Activated T-helper 1 cell treated with anti-CD3 and anti-CD28 coated beads, Interleukin-12 subunit alpha, Interleukin-12 subunit beta, Interleukin-2, Interleukin-4 antibody, amounts not matched to agents 30 ng/mL and 10 ng/mL and 1 ng/mL, durations not matched to agents 14 hours and 24 hours and 36 hours (primary cell): Measurements from ENCODE around the gene HOXC5. TPM values are rescaled to one million over a fixed set of nuclear protein-coding genes. Genes with fewer than 3 reads are reported as not detected.
A peak's percentile ranks its signal among the peaks of the same experiment; 100 is the strongest.

Experiments
- DNase-seq: peaks from one replicate; pipeline ENCODE4 v3.0.0; 2021; ENCODE audit warnings: low spot score
- H3K27ac Mint-ChIP-seq: one replicate; pipeline ENCODE4 v1.8.0; 2021; ENCODE audit warnings: mild to moderate bottlenecking, mixed read lengths
- H3K27me3 Mint-ChIP-seq: one replicate; pipeline ENCODE4 v1.8.0; 2022; ENCODE audit warnings: mild to moderate bottlenecking, moderate library complexity, mixed read lengths; ENCODE audit not compliant: insufficient read depth
- H3K36me3 Mint-ChIP-seq: one replicate; pipeline ENCODE4 v1.8.0; 2021; ENCODE audit warnings: low read depth, mixed read lengths
- H3K4me1 Mint-ChIP-seq: one replicate; pipeline ENCODE4 v1.8.0; 2021; ENCODE audit warnings: low read depth, mixed read lengths
- H3K4me3 Mint-ChIP-seq: one replicate; pipeline ENCODE4 v1.8.0; 2021; ENCODE audit warnings: mild to moderate bottlenecking, moderate library complexity, mixed read lengths
- H3K9me3 Mint-ChIP-seq: one replicate; pipeline ENCODE4 v1.8.0; 2021; ENCODE audit warnings: mixed read lengths
- intact Hi-C: fragments of 100-400 bp; cut with micrococcal nuclease; formaldehyde crosslinking; loops from one replicate; pipeline ENCODE4 v1.15.1; 2024
- total RNA-seq: library from RNA; stranded (reverse); gene quantifications from 2 replicates; pipeline ENCODE4 v1.2.3, GENCODE V29; 2022

HOXC5 gene
- total RNA-seq, 1 donor from 2014 or later: not detected

DNA sequence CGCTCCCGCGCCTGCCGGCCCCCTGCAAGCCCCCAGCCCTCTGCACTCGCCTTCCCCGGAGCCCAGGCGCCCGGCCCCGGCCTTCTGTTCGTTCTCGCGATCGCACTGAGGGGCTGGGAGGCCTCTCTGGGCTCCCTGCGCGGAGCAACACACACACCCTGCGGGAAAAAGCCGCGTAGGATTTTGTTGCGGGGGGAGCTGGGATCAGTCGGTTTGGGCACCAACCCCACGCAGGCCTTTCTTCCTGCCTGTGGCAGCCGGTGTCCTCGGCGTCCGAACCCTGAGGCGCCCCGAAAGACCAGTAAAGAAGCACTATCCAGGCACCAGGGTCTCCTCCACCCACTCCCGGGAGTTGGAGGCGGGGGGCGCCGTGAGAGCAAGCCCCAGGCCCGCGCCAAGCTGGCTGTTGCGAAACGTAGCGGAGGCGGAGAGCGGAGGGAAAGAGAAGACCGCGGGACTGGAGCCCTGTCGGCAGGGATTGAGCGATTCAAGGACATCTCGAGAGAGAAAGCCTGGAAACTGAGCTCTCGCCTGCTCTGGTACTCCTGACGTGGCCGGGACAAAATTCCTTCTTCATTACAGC is 1.9 kb upstream of the HOXC5 start:
- Mint-ChIP-seq H3K9me3 (no peaks in the 10 kb centered on the region), H3K36me3 (no peaks in the 10 kb centered on the region), H3K4me1 (peaks cover 24% of the 10 kb centered on the region), H3K27ac (no peak overlapping the region), H3K4me3 (no peak overlapping the region), H3K27me3 (peaks cover 82% of the 10 kb centered on the region)
- no peak for DNase-seq
- intact Hi-C loops: loop anchor here (5.0 kb wide), 1 partner anchor 34 kb away; no protein-coding TSS in a partner anchor

DNA sequence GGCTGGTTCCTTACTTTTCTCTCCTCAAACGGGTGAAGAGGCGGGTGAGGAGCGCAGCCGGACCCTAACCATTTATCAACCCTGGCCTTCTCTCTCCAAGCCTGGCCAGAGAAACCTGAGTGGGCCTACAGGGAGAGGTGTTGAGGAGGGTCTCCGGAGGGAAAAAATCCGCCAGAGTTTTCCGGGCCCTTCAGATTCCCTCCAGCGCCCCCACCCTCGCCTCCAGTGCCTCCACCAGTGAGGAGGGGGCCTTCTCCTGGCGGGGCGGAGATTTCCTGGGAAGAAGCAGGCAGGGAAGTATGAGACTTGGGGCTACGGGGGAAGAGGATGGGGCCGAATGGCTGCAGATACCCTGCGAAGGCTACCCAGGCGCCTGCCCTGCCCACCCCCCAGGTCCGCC is 1.4 kb upstream of the HOXC5 start:
- Mint-ChIP-seq H3K4me1 (peaks cover 24% of the 10 kb centered on the region), H3K27ac (no peak overlapping the region), H3K36me3 (no peaks in the 10 kb centered on the region), H3K27me3 (peaks cover 83% of the 10 kb centered on the region), H3K9me3 (no peaks in the 10 kb centered on the region), H3K4me3 (no peak overlapping the region)
- DNase-seq: no peak
- intact Hi-C loops: loop anchor here (5.0 kb wide), 1 partner anchor 34 kb away; no protein-coding TSS in a partner anchor

DNA sequence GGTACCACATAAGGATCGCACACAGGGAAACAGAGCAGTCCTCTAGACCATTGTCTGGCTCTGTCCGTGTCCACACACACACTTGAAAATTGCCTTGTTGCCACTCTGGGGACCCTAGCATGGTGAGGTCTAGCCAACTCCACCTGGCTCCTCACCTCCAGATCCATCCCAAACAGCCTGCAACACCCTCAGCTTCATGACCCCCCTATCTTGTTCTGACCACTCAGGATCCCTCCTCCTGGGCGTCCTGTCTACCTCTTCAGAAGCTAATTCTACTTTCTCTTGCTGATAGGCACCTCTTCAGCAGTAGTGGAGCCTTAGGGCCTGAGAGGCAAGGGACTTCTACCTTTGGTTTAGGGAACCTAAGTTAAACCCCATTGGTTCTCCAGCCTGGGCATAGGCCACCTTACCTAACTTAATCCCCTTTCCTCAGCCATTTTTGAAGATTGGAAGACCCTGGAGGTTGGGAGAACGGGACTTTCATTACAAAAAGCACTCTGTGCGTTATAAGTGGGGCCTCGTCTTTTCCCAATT is 697 bp upstream of the HOXC5 start:
- intact Hi-C loops: loop anchor here (1.0 to 5.0 kb wide), 6 partner anchors 13 to 169 kb away; no protein-coding TSS in a partner anchor
- no peak overlapping the region for H3K4me3 Mint-ChIP-seq
- H3K36me3 Mint-ChIP-seq: no peaks in the 10 kb centered on the region
- DNase-seq: no peak
- H3K27ac Mint-ChIP-seq: peak overlapping the region; percentile 10
- H3K9me3 Mint-ChIP-seq: no peaks in the 10 kb centered on the region
- H3K4me1 Mint-ChIP-seq: peaks cover 20% of the 10 kb centered on the region
- H3K27me3 Mint-ChIP-seq: peaks cover 79% of the 10 kb centered on the region

DNA sequence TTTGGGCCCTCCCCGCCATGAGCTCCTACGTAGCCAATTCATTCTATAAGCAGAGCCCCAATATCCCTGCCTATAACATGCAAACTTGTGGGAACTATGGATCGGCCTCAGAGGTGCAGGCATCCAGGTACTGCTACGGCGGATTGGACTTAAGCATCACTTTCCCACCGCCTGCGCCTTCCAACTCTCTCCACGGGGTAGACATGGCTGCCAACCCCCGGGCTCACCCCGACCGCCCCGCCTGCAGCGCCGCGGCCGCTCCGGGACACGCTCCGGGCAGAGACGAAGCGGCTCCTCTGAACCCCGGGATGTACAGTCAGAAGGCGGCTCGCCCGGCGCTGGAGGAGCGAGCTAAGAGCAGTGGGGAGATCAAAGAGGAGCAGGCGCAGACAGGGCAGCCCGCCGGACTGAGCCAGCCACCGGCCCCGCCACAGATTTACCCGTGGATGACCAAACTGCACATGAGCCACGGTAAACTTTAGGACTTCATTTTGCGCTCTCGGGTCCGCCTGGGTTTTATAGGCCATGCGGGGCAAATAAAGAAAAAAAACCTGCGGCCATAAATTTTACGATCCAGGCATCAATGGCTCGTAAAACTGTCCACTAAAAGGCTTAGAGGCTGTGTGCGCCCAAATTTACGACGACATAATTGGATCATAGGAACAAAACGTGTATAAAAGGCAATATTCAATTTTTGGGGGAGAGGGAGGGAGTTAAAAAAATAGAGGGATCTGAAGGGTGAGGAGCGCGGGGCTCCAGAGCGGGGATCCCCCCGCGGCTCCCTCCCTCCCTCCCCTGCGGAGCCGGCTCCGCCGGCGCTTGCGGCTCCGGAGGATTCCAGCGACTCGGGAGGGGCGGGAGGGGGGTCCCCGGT is 493 bp downstream of the HOXC5 start:
- H3K36me3 Mint-ChIP-seq: no peaks in the 10 kb centered on the region

DNA sequence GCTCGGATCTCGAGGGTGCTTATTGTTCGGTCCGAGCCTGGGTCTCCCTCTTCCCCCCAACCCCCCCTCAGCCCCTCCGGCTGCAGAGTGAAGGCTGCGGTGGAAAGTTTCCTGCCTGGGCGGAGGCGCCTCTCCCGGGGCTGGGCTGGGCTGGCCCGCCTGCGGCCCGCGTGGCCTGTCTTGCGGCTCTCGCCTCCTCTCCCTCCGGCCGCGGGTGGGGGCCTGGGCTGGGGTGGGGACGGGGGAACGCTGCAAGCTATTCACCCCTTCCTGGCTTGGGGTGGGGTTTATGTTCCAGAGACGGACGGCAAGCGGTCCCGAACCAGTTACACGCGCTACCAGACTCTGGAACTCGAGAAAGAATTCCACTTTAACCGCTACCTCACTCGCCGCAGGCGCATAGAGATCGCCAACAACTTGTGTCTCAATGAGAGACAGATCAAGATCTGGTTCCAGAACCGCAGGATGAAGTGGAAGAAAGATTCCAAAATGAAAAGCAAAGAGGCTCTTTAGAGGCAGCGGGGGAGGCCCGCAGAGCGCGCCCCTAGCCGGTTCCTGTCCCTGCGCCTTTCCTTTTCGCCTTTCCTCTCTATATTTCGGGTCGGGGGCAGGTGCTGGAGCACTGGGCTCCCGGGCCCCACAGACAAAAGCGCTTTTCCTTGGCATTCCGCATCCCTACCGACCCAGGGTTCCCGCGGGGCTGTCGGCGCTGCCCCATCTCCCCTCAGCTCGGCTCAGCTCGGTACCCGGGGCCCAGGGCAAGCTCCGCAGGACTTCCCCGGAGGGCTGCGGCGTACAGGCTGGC is 1.3 kb downstream of the HOXC5 start:
- H3K36me3 Mint-ChIP-seq: no peaks in the 10 kb centered on the region
- no peaks in the 10 kb centered on the region for H3K9me3 Mint-ChIP-seq
- H3K27me3 Mint-ChIP-seq: peaks cover 78% of the 10 kb centered on the region
- no peak for DNase-seq
- intact Hi-C loops: loop anchor here (2.0 to 5.0 kb wide), 3 partner anchors 15 to 37 kb away; no protein-coding TSS in a partner anchor
- peaks cover 15% of the 10 kb centered on the region for H3K4me1 Mint-ChIP-seq
- H3K27ac Mint-ChIP-seq: peak overlapping the region; percentile 52
- H3K4me3 Mint-ChIP-seq: peak overlapping the region; percentile 26

More for the DNA sequence above, 493 bp downstream of the HOXC5 start:
- Mint-ChIP-seq H3K4me3 (peak overlapping the region; percentile 49), H3K27me3 (peaks cover 76% of the 10 kb centered on the region), H3K4me1 (peaks cover 19% of the 10 kb centered on the region), H3K9me3 (no peaks in the 10 kb centered on the region), H3K27ac (peak overlapping the region; percentile 52)
- intact Hi-C loops: loop anchor here (2.0 to 5.0 kb wide), 3 partner anchors 15 to 36 kb away; no protein-coding TSS in a partner anchor
- DNase-seq: no peak

DNA sequence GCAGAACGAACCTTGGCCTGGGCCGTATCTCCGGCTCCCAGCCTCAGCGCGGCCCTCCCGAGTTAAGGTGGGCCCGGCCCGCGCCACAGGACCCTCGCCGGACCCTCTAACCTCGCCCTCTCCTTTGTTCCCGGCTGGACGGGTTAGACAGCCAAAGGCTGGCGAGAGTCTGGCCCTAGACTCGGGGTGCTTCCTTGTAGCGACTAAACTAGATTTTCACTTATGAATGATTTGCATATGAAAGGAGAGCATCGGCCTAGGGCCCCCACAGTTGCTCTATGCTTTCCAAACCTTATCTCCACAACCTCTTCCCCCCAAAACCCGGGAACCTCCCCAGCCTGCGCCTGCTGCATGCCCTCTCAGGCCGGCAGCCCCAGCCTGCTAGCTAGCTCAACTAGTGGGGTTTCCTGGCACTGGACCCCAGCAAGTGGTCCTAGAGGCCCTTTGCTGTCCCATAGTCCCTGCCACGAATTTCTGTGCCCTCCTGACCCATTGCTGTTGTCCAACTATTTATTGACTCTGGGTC is 2.0 kb downstream of the HOXC5 start:
- H3K4me3 Mint-ChIP-seq: no peak overlapping the region
- H3K4me1 Mint-ChIP-seq: peaks cover 15% of the 10 kb centered on the region

DNA sequence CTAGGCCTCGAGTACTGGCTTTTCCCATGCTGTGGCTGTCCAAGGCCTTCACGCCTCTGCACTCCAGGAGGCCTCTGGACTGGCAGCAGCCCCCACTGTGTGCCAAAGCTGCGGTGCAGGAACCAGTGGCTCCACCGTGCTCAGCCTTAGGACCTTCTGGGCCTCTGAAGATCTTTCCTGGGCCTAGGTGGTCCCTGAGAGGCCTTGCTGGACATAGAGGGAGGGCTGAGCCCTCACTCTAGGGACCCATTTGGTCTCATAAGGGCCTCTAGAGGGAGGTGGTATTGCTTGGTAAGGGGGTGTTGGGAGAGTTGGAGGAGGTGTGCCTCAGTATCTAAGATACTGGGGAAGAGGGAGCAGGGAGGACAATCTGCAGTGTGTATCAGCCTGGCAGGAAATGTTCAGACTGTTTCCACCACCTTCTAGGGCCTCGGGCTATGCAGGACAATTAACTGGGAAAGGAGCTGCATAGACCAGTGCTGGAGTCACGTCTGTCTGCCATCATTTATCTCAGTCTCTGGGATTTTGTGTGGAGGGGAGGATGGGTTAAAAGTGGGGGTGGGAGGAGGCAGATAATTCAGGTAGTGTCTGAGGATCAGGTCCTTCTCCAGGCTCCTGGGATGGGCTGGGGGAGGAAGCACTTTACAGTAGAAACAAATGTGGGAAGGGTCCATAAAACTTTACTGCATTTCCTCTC is 2.9 kb downstream of the HOXC5 start:
- intact Hi-C loops: no loop called here
- peaks cover 82% of the 10 kb centered on the region for H3K27me3 Mint-ChIP-seq
- no peaks in the 10 kb centered on the region for H3K36me3 Mint-ChIP-seq
- DNase-seq: no peak
- no peak overlapping the region for H3K4me3 Mint-ChIP-seq
- H3K9me3 Mint-ChIP-seq: no peaks in the 10 kb centered on the region
- H3K4me1 Mint-ChIP-seq: peaks cover 15% of the 10 kb centered on the region
- no peak overlapping the region for H3K27ac Mint-ChIP-seq

More for the DNA sequence above, 2.0 kb downstream of the HOXC5 start:
- no peaks in the 10 kb centered on the region for H3K36me3 Mint-ChIP-seq
- H3K27me3 Mint-ChIP-seq: peaks cover 79% of the 10 kb centered on the region
- intact Hi-C loops: loop anchor here (5.0 kb wide), 1 partner anchor 38 kb away; no protein-coding TSS in a partner anchor
- no peak for DNase-seq
- no peaks in the 10 kb centered on the region for H3K9me3 Mint-ChIP-seq
- H3K27ac Mint-ChIP-seq: no peak overlapping the region

DNA sequence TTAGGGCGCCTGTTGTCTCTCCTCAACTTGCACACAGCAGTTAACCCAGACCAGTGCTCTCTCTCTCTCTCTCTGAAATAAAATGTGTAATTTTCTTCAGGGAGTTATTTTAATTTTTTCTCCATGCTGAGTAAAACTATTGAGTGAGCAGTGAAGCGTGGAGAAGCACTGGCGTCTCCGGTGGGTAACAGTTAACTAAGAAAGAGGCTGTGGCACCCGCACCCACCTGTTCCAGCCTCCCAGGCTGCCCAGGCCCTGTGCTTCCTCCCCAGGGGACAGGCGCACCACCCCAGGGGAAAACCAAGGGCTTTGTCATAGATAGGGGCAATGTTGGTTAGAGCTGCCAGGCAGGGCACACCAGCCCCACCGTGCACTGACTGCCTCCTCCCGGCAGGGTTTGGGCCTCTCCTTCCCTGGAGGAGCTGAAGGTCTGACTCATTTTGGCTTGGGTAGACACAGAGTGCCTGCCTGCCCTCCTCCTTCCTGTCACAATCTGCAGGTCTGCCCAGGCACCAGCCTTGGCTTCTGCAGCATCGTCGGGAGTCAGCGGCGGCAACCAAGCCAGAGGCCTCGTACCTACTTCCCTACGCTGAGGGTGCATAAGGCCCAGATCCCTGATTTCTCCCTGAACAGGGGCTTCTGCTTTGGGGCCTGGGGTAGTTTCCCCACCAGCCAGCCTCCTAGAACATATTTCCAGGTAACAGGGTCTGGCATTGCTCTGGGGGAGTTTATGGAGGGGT is 3.9 kb downstream of the HOXC5 start:
- Mint-ChIP-seq H3K9me3 (no peaks in the 10 kb centered on the region), H3K27ac (no peak overlapping the region), H3K27me3 (peaks cover 75% of the 10 kb centered on the region), H3K36me3 (no peaks in the 10 kb centered on the region), H3K4me1 (peaks cover 15% of the 10 kb centered on the region), H3K4me3 (no peak overlapping the region)
- DNase-seq: no peak
- intact Hi-C loops: no loop called here

DNA sequence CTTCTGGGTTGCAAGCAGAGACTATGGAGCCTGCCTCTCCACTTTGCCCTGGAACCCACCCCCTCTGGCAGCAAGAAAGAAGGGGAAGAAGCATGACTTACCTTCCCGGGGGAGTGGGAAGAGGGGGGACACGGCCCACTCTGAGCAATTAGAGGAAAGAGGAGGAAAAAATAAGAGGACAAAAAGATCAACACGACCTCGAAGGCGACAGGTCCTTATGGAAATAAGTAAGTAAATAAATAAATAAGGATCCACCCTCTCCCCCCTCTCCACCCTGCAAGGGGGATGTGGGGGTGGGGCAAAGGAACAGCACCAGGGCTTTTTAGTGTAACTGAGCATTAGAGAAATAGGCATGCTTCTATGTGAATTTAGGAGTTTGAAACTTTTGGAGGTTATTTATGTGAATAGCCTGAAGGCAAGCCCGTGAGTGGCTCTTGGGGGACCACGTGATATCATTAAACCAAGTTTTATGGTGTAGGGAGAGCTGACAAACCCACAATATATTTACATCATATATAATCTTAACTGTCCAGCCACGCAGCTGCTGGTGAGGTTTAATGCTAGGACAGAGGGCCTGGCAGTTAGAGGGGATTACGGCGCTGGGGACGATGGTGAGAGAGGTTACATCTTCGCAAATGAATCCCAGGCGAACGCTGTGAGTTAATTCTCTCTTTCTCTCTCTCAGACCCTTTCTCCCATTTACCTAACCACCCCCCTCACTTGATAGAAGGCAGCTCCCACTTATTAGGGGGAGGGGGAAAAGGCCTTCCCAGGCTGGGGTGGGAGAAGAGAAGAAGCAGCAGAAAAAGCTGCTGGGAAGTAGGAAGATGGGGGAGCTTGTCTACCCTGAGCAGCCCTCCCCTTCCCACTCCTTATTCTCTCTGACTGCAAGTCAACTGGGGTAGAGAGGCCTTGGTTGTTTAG is 4.8 kb downstream of the HOXC5 start:
- Mint-ChIP-seq H3K36me3 (no peaks in the 10 kb centered on the region), H3K4me3 (no peak overlapping the region), H3K27ac (no peak overlapping the region), H3K9me3 (no peaks in the 10 kb centered on the region), H3K27me3 (peaks cover 75% of the 10 kb centered on the region), H3K4me1 (peaks cover 8% of the 10 kb centered on the region)
- intact Hi-C loops: no loop called here
- no peak for DNase-seq

DNA sequence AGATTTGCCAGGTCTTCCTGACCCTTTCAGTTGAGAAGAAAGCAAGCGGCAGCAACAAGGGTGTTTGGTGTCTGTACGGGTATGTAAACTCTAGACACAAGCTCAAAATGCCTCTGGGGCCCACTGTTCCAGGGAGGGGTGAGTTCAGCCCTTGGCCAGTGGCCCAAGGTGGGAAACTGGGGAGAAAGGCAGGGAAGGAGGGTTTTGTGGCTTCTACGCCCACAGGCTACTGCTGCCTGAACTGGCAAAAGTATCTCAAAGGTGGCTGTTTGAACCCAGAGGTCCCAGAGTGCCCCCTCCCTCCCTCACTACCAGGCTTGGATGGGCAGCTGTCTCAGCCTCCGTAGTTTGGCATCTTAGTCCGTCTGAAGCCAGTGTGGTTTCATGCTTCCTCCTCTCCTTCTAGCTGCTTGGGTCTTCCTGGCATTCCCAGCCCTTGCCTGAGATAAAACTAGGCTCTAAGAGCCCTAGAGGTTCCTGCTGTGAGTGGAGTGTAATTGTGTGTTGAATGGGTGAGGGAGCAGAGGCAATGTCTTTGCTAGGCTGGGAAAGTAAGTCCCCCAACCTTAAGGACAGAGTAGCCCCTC is 5.5 kb downstream of the HOXC5 start:
- H3K4me3 Mint-ChIP-seq: no peak overlapping the region
- H3K9me3 Mint-ChIP-seq: no peaks in the 10 kb centered on the region
- no peaks in the 10 kb centered on the region for H3K36me3 Mint-ChIP-seq
- no peak for DNase-seq
- H3K27me3 Mint-ChIP-seq: peaks cover 70% of the 10 kb centered on the region
- intact Hi-C loops: no loop called here
- no peak overlapping the region for H3K27ac Mint-ChIP-seq
- H3K4me1 Mint-ChIP-seq: peaks cover 3% of the 10 kb centered on the region
